GM12878 (cell line): Measurements from ENCODE around the gene IPO5. TPM values are rescaled to one million over a fixed set of nuclear protein-coding genes. Genes with fewer than 3 reads are reported as not detected.
A peak's percentile ranks its signal among the peaks of the same experiment; 100 is the strongest.

Source experiments
- BACH1 ChIP-seq: fragments of 450-650 bp; IDR thresholded peaks from 2 replicates; pipeline ENCODE4 v1.6.1; 2017; ENCODE audit warnings: mild to moderate bottlenecking, borderline replicate concordance
- CREB1 ChIP-seq: IDR thresholded peaks from 2 replicates; pipeline ENCODE4 v1.6.1; 2012; ENCODE audit warnings: low read depth, mild to moderate bottlenecking, inconsistent platforms
- GABPA ChIP-seq: IDR thresholded peaks from 2 replicates; pipeline ENCODE4 v1.6.1; 2014; ENCODE audit warnings: antibody characterized with exemption, low read depth, mild to moderate bottlenecking, inconsistent platforms
- HSF1 ChIP-seq: fragments of 150-350 bp; IDR thresholded peaks from 2 replicates; pipeline ENCODE4 v1.6.1; 2014; ENCODE audit warnings: mild to moderate bottlenecking, low read depth, low read length
- IKZF1 ChIP-seq: fragments of 450-650 bp; conservative IDR thresholded peaks from 2 replicates; pipeline ENCODE4 v1.6.1; 2017; ENCODE audit warnings: antibody characterized with exemption, mild to moderate bottlenecking
- JUNB ChIP-seq: IDR thresholded peaks from 2 replicates; pipeline ENCODE4 v1.6.1; 2016; ENCODE audit warnings: antibody characterized with exemption, mild to moderate bottlenecking
- KDM1A ChIP-seq: fragments of 200-600 bp; sonication (generic); IDR thresholded peaks from 2 replicates; pipeline ENCODE4 v1.6.1; 2016; ENCODE audit warnings: borderline replicate concordance
- MTA2 ChIP-seq: fragments of 450-650 bp; IDR thresholded peaks from 2 replicates; pipeline ENCODE4 v1.6.1; 2016; ENCODE audit warnings: low read depth, mild to moderate bottlenecking, moderate library complexity
- PML ChIP-seq: IDR thresholded peaks from 2 replicates; pipeline ENCODE4 v1.6.1; 2012; ENCODE audit warnings: low read length, inconsistent platforms
- RFX5 ChIP-seq: IDR thresholded peaks from 2 replicates; pipeline ENCODE4 v1.6.1; 2011; ENCODE audit warnings: low read depth, low read length, improper control_type of control experiment
- YY1 ChIP-seq: IDR thresholded peaks from 2 replicates; pipeline ENCODE4 v1.6.1; 2011; ENCODE audit warnings: low read depth, mild to moderate bottlenecking, low read length
- ZNF24 ChIP-seq: fragments of 450-650 bp; IDR thresholded peaks from 2 replicates; pipeline ENCODE4 v1.6.1; 2017; ENCODE audit warnings: antibody characterized with exemption, mild to moderate bottlenecking
- polyA plus RNA-seq, 11 experiments: library from polyadenylated mRNA; depleted of rRNA in 4 of 11; unstranded in 6 of 11; stranded (reverse) in 5 of 11; fragments of >200 nt; fragmentation: Nextera tagmentation in 4 of 11; fragmentation: Illumina TruSeq in 1 of 11; extraction: Ambion mirVana in 4 of 11; extraction: Trizol in 1 of 11; gene quantifications; 1 replicate in 1 of 11; 2 replicates in 10 of 11; pipeline versions ENCODE4 v1.2.1 to v1.2.3, GENCODE V29; 2011 to 2016; ENCODE audit warnings: inconsistent platforms in 2 of 11, missing spikeins in 2 of 11, low read depth in 1 of 11
- total RNA-seq, 4 experiments: library from RNA; depleted of rRNA in 3 of 4; stranded (reverse); fragments of >200 nt in 3 of 4; fragmentation: Illumina TruSeq in 1 of 4; extraction: Trizol in 1 of 4; gene quantifications; 2 replicates each; pipeline versions ENCODE4 v1.2.1 to v1.2.3, GENCODE V29; 2013 to 2021
- TF ChIP-seq, protein P1 (sequence below): fragments of 450-650 bp; formaldehyde crosslinking; IDR thresholded peaks from 2 replicates; pipeline ENCODE4 v1.4.0; 2020; ENCODE audit warnings: mild to moderate bottlenecking, moderate library complexity
- TF ChIP-seq, protein P2 (sequence below): fragments of 450-650 bp; IDR thresholded peaks from 2 replicates; pipeline ENCODE4 v1.6.1; 2014; ENCODE audit warnings: mild to moderate bottlenecking
- TF ChIP-seq, protein P3 (sequence below): fragments of 450-650 bp; IDR thresholded peaks from 2 replicates; pipeline ENCODE4 v1.6.1; 2017; ENCODE audit warnings: mild to moderate bottlenecking, moderate library complexity

IPO5 gene
- total and polyA plus RNA-seq, 10 of the 15 experiments (the other 5 are each of a cell fraction or from before 2014, with no cell fraction given) = 45.7 to 196 (median 134) TPM

DNA sequence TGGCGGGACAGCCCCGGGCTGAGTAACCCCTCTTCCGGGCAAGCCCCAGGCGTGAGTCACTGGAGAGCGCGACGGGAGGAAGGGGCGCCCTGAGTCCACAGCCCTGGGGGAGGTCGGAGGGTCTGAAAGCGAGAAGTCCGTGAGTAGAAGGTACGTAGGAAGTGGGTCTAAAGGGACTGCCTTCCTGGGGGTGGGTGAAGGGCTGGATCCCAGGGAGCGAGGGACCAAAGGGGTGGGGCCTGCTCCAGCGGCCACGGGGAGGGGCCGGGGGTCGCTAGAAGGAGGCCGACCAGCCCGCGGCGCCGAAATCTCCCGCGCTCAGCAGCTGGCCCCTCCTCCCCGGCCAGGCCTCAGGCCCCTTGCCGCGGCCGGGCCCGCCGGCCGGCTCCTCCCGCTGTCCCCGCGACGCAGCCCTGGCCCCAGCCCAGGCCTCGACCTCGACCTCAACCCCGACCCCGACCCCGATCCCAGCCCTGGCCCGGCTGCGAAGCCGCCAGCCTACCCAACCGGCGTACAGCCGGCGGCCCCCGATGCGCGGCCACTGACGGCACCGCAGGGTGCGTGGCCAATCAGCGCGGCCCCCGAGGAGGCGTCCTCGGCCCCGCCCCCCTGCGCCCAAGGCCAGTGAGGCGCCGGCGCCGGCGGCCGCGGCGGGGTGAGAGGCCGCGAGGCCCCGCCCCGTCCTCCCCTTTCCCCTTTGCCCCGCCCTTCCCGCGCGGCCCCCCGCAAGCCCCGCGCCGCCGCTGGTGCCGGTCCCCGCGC, 22.6 kb downstream of the IPO5 start (continued):
- TF ChIP-seq, protein P1, sequence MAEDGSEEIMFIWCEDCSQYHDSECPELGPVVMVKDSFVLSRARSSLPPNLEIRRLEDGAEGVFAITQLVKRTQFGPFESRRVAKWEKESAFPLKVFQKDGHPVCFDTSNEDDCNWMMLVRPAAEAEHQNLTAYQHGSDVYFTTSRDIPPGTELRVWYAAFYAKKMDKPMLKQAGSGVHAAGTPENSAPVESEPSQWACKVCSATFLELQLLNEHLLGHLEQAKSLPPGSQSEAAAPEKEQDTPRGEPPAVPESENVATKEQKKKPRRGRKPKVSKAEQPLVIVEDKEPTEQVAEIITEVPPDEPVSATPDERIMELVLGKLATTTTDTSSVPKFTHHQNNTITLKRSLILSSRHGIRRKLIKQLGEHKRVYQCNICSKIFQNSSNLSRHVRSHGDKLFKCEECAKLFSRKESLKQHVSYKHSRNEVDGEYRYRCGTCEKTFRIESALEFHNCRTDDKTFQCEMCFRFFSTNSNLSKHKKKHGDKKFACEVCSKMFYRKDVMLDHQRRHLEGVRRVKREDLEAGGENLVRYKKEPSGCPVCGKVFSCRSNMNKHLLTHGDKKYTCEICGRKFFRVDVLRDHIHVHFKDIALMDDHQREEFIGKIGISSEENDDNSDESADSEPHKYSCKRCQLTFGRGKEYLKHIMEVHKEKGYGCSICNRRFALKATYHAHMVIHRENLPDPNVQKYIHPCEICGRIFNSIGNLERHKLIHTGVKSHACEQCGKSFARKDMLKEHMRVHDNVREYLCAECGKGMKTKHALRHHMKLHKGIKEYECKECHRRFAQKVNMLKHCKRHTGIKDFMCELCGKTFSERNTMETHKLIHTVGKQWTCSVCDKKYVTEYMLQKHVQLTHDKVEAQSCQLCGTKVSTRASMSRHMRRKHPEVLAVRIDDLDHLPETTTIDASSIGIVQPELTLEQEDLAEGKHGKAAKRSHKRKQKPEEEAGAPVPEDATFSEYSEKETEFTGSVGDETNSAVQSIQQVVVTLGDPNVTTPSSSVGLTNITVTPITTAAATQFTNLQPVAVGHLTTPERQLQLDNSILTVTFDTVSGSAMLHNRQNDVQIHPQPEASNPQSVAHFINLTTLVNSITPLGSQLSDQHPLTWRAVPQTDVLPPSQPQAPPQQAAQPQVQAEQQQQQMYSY (CRISPR knock-in tag) = no peak
- peak; percentile 38; the same call in 1 of the 2 replicates for TF ChIP-seq PML
- no peak for TF ChIP-seq KDM1A
- TF ChIP-seq, protein P2, sequence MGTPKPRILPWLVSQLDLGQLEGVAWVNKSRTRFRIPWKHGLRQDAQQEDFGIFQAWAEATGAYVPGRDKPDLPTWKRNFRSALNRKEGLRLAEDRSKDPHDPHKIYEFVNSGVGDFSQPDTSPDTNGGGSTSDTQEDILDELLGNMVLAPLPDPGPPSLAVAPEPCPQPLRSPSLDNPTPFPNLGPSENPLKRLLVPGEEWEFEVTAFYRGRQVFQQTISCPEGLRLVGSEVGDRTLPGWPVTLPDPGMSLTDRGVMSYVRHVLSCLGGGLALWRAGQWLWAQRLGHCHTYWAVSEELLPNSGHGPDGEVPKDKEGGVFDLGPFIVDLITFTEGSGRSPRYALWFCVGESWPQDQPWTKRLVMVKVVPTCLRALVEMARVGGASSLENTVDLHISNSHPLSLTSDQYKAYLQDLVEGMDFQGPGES = peak; percentile 37; the same call in 1 of the 2 replicates
- TF ChIP-seq MTA2 = no peak
- TF ChIP-seq CREB1 = peak; percentile 79
- peak; percentile 36; the same call in 1 of the 2 replicates for TF ChIP-seq IKZF1
- no peak for TF ChIP-seq GABPA
- 0 out of 2 replicates have a peak, but pooled peaks have one; percentile 60 for TF ChIP-seq ZNF24
- no peak for TF ChIP-seq YY1
- no peak for TF ChIP-seq RFX5
- TF ChIP-seq, protein P3, sequence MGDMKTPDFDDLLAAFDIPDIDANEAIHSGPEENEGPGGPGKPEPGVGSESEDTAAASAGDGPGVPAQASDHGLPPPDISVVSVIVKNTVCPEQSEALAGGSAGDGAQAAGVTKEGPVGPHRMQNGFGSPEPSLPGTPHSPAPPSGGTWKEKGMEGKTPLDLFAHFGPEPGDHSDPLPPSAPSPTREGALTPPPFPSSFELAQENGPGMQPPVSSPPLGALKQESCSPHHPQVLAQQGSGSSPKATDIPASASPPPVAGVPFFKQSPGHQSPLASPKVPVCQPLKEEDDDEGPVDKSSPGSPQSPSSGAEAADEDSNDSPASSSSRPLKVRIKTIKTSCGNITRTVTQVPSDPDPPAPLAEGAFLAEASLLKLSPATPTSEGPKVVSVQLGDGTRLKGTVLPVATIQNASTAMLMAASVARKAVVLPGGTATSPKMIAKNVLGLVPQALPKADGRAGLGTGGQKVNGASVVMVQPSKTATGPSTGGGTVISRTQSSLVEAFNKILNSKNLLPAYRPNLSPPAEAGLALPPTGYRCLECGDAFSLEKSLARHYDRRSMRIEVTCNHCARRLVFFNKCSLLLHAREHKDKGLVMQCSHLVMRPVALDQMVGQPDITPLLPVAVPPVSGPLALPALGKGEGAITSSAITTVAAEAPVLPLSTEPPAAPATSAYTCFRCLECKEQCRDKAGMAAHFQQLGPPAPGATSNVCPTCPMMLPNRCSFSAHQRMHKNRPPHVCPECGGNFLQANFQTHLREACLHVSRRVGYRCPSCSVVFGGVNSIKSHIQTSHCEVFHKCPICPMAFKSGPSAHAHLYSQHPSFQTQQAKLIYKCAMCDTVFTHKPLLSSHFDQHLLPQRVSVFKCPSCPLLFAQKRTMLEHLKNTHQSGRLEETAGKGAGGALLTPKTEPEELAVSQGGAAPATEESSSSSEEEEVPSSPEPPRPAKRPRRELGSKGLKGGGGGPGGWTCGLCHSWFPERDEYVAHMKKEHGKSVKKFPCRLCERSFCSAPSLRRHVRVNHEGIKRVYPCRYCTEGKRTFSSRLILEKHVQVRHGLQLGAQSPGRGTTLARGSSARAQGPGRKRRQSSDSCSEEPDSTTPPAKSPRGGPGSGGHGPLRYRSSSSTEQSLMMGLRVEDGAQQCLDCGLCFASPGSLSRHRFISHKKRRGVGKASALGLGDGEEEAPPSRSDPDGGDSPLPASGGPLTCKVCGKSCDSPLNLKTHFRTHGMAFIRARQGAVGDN = peak; percentile 63; the same call in 1 of the 2 replicates
- no peak for TF ChIP-seq JUNB
- TF ChIP-seq HSF1 = no peak
- peak; percentile 79 for TF ChIP-seq BACH1
